AG04449 (cell line): ENCODE measurements around the gene ACRV1.

Experiments
- CTCF ChIA-PET: fragments of 350-600 bp; formaldehyde crosslinking; extraction: SDS; loops from one replicate; lab custom pipeline; 2021; ENCODE audit warnings: antibody characterized with exemption; lab: Yijun Ruan, JAX
- POLR2A ChIA-PET: fragments of 400-600, 350-600 bp; formaldehyde crosslinking; extraction: SDS; loops from one replicate; lab custom pipeline; 2020; ENCODE audit warnings: antibody characterized with exemption, inconsistent platforms; lab: Yijun Ruan, JAX
- DNase-seq: peaks from one replicate; pipeline ENCODE4 v3.0.0-alpha.2; 2010; ENCODE audit warnings: low read depth, low spot score
- H3K4me3 ChIP-seq: 2 replicates; pipeline ENCODE4 v1.5.1; 2011; ENCODE audit warnings: low read depth, mild to moderate bottlenecking, control low read depth, low read length
- TF ChIP-seq, protein P1 (sequence below): IDR thresholded peaks from one replicate; pipeline ENCODE4 v1.5.1; 2011; ENCODE audit warnings: mild to moderate bottlenecking, moderate library complexity, low read length, control low read depth, inconsistent platforms; ENCODE audit not compliant: insufficient read depth; ENCODE audit errors: missing control alignments

Gene ACRV1

DNA sequence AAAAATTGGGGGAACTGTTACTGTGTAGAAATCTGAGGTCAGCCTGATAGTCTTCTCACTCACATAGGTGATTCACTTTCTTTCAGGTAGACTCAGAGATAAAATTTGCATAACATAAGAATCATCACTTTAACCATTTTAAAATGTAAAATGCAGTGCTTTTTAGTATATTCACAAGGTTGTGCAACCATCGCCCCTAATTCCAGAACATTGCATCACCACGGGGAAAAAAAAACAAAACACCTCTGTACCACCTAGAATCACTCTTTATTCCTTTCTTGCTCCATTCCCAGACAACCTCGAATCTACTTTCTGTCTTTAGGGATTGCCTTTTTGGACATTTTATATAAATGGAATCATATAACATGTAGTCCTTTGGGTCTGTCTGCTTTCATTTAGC, 34.8 kb downstream of the ACRV1 start:
- POLR2A ChIA-PET: no interaction called here
- TF ChIP-seq, protein P1, sequence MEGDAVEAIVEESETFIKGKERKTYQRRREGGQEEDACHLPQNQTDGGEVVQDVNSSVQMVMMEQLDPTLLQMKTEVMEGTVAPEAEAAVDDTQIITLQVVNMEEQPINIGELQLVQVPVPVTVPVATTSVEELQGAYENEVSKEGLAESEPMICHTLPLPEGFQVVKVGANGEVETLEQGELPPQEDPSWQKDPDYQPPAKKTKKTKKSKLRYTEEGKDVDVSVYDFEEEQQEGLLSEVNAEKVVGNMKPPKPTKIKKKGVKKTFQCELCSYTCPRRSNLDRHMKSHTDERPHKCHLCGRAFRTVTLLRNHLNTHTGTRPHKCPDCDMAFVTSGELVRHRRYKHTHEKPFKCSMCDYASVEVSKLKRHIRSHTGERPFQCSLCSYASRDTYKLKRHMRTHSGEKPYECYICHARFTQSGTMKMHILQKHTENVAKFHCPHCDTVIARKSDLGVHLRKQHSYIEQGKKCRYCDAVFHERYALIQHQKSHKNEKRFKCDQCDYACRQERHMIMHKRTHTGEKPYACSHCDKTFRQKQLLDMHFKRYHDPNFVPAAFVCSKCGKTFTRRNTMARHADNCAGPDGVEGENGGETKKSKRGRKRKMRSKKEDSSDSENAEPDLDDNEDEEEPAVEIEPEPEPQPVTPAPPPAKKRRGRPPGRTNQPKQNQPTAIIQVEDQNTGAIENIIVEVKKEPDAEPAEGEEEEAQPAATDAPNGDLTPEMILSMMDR: no peak
- CTCF ChIA-PET: no interaction called here
- DNase-seq: no peak
- no peak overlapping the region for H3K4me3 ChIP-seq

DNA sequence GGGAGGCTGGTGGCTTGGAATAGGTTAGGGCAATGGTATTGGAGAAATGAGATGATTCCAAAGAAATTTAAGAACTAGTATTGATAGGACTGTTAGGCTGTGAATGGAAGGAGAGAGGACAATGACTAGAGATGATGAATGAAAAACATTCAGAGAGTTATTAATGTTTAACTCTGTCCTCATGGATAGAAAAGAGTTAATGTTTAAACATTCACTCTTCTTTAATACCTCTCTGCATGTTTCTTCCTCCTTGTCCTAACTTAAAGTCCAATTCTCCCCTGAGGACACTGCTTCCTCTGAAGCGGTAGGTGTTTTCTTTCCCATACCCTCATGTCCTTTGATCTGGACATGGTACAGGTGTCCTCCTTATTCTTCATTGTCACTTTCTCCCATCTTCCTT, 42.3 kb downstream of the ACRV1 start:
- ChIA-PET POLR2A (no interaction called here), CTCF (no interaction called here)
- TF ChIP-seq, protein P1: no peak
- no peak overlapping the region for H3K4me3 ChIP-seq
- DNase-seq: no peak

DNA sequence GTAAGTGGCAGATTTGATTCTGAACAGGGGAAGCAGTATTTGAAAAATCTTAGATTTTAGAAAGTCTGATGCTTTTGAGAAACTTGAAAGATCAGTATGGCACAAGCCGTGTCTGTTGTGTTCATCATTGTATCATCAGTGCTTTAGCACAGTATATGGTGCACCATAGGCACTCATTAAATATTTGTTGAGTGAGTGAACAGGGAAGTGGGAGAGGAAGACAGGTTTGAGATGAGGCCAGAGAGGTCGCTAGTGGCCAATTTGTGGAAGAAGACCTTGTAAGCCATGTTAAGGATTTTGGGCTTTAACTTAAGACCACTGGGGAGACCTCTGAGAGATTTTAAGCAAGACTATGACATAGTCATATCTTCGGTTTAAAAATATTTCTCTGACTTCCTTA, 42.8 kb downstream of the ACRV1 start:
- H3K4me3 ChIP-seq: no peak overlapping the region
- no peak for DNase-seq
- TF ChIP-seq, protein P1: no peak
- ChIA-PET CTCF (no interaction called here), POLR2A (no interaction called here)

DNA sequence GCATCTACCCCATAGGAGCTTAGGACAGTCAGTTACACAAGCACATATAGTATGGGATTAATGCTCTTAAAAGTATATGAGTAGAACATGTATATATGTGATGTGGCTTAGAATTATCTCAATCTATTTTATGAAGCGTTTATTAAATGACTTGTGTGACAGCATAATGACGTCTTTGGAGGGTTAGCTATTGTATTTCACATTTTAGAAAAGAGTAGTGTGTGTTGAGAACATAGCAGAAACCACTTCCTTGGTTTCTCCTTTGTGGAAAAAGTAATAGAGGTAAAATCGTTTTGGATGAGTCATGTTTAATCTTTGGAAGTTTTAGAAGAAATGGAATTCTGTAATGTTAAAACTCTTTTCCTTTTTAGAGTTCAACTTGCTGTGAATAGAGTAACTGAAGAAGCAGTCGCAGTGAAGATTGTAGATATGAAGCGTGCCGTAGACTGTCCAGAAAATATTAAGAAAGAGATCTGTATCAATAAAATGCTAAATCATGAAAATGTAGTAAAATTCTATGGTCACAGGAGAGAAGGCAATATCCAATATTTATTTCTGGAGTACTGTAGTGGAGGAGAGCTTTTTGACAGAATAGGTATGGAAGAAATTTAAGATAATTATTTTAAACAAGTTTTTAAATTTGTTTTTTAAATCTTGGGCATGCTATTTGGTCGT, 53.3 kb downstream of the ACRV1 start:
- POLR2A ChIA-PET: no interaction called here
- TF ChIP-seq, protein P1: no peak
- H3K4me3 ChIP-seq: peak overlapping the region; percentile 73
- CTCF ChIA-PET: interaction anchor here (0.9 to 1.5 kb wide), 5 partner anchors 9 to 1557 kb away, joined by 3 to 8 read pairs (median 3); no protein-coding TSS in a partner anchor
- DNase-seq: no peak

DNA sequence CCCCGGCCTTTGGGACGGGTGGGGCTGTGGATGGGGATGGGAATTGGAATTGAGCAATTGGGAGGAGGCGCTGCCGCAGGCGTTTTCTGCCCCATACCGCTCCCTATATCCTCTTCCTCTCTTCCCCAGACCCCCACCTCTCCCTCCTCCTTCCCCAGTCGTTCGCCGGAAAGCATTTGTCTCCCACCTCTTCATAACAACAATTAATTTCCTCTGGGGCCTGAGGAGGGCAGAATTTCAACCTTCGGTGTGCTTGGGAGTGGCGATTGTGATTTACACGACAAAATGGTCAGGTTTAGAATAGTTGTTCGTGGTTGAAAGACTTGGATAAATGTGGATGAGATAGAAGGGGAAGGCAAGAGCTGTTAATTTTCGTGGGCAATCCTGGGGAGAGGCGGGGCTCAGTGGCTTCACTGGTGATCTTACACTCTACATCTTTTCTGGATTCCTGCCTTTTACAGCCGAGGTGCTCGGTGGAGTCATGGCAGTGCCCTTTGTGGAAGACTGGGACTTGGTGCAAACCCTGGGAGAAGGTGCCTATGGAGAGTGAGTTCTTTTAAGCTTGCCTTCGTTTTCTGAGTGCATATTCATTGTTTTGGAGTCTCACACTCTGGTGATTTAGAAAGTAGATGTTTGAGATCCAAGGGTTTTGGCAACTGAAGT, 54.2 kb downstream of the ACRV1 start:
- H3K4me3 ChIP-seq: peak overlapping the region; percentile 73
- TF ChIP-seq, protein P1: peak; percentile 17
- ChIA-PET CTCF (interaction anchor here (0.9 to 1.5 kb wide), 6 partner anchors 10 to 1556 kb away, joined by 3 to 8 read pairs (median 3); no protein-coding TSS in a partner anchor), POLR2A (interaction anchor here (1.5 kb wide), 1 partner anchor 57 kb away, joined by 6 read pairs; the partner anchor contains the start of gene EI24)
- DNase-seq: no peak

DNA sequence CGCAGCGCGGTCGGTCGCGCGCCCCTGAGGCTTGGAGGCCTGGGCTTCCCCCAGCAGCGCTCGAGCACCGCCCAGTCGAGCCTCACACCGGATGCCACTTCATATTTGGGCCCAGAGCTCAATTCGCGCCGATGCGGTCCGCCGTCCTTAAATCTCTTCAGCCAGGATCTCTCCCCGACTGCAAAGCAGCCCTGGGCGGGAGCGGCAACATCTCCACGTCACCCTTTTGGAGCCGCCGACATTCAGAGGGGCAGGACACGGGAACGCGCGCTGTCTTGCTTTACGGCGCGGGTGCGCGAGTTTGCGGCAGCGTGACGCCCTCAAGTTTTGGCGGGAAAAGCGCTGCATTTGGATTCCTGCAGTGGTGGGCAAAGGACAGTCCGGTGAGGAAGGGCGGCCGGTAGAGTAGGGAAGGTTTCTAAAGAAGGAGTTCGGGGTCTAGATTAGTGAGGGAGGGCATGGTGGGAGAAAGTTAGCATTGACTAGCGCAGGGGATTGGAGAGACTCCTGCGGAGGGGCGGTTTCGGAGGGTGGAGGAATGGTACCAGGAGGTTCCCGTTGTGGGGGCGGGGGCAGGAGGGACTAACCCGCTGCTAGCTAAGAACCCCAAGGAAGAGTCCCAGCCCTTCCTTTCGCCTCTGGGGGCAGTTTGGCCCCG, 54.9 kb downstream of the ACRV1 start:
- no peak for DNase-seq
- ChIA-PET POLR2A (interaction anchor here (1.3 to 1.5 kb wide), 2 partner anchors 27 to 56 kb away, joined by 4 to 6 read pairs; partner anchors contain the start of gene EI24), CTCF (interaction anchor here (1.1 to 1.5 kb wide), 3 partner anchors 9 to 56 kb away, joined by 3 to 8 read pairs (median 3); no protein-coding TSS in a partner anchor)
- H3K4me3 ChIP-seq: peak overlapping the region; percentile 73
- TF ChIP-seq, protein P1: no peak
